K562 (cell line): ENCODE measurements around the gene SATB2. TPM values are rescaled to one million over a fixed set of nuclear protein-coding genes. Genes with fewer than 3 reads are reported as not detected.

Experiments used
- ARID1B ChIP-seq: fragments of 450-650 bp; IDR thresholded peaks from 2 replicates; pipeline ENCODE4 v1.6.1; 2016; ENCODE audit warnings: antibody characterized with exemption, mild to moderate bottlenecking, inconsistent platforms
- CBFA2T3 ChIP-seq: fragments of 450-650 bp; IDR thresholded peaks from 2 replicates; pipeline ENCODE4 v1.6.1; 2017
- CREBBP ChIP-seq: IDR thresholded peaks from one replicate; pipeline ENCODE4 v1.6.1; 2012; ENCODE audit warnings: low read depth, mild to moderate bottlenecking, control low read depth, inconsistent platforms, low read length
- GATA2 ChIP-seq: sonication (generic); formaldehyde crosslinking; IDR thresholded peaks from 2 replicates; pipeline ENCODE4 v1.4.0; 2020; ENCODE audit warnings: mild to moderate bottlenecking, missing genetic modification reagents
- HDAC3 ChIP-seq: fragments of 450-650 bp; IDR thresholded peaks from 2 replicates; pipeline ENCODE4 v1.6.1; 2018; ENCODE audit warnings: borderline replicate concordance, mild to moderate bottlenecking, moderate library complexity; ENCODE audit not compliant: partially characterized antibody
- HIVEP1 ChIP-seq: fragments of 250-450 bp; sonication (Bioruptor Pico); IDR thresholded peaks from 2 replicates; pipeline ENCODE4 v1.4.0; 2020; ENCODE audit warnings: mild to moderate bottlenecking
- MTA3 ChIP-seq: fragments of 450-650 bp; formaldehyde crosslinking; IDR thresholded peaks from 2 replicates; pipeline ENCODE4 v1.6.1; 2017; ENCODE audit warnings: mild to moderate bottlenecking, borderline replicate concordance
- NCOR1 ChIP-seq: fragments of 450-650 bp; IDR thresholded peaks from 2 replicates; pipeline ENCODE4 v1.6.1; 2016; ENCODE audit warnings: mild to moderate bottlenecking, moderate library complexity
- RBM34 ChIP-seq: fragments of 200-400 bp; formaldehyde crosslinking; IDR thresholded peaks from 2 replicates; pipeline ENCODE4 v1.6.1; 2018; ENCODE audit warnings: low read length, borderline replicate concordance; ENCODE audit not compliant: insufficient read depth
- SUPT5H ChIP-seq: fragments of 450-650 bp; IDR thresholded peaks from 2 replicates; pipeline ENCODE4 v1.6.1; 2016
- TCF3 ChIP-seq: sonication (generic); formaldehyde crosslinking; IDR thresholded peaks from 2 replicates; pipeline ENCODE4 v1.4.0; 2020; ENCODE audit warnings: mild to moderate bottlenecking, missing genetic modification reagents
- ZBTB1 ChIP-seq: sonication (generic); formaldehyde crosslinking; IDR thresholded peaks from 2 replicates; pipeline ENCODE4 v1.8.1; 2023; ENCODE audit warnings: missing genetic modification reagents, low read depth, mild to moderate bottlenecking, borderline replicate concordance
- ZNF436 ChIP-seq: fragments of 250-450, 450-650 bp; sonication (Bioruptor Pico); formaldehyde crosslinking; IDR thresholded peaks from 2 replicates; pipeline ENCODE4 v1.7.0; 2020; ENCODE audit warnings: mild to moderate bottlenecking
- polyA plus RNA-seq, 8 experiments: library from polyadenylated mRNA; depleted of rRNA in 4 of 8; stranded (reverse) in 5 of 8; unstranded in 3 of 8; fragments of >200 nt; fragmentation: Nextera tagmentation in 2 of 8; fragmentation: Illumina TruSeq in 1 of 8; extraction: Ambion mirVana in 2 of 8; extraction: Trizol in 1 of 8; gene quantifications; 2 replicates each; pipeline versions ENCODE4 v1.2.1 to v1.2.3, GENCODE V29; 2011 to 2014; ENCODE audit warnings: inconsistent platforms in 1 of 8, missing spikeins in 1 of 8
- total RNA-seq, 7 experiments: library from RNA; depleted of rRNA in 6 of 7; stranded (reverse); fragments of >200 nt in 6 of 7; fragmentation: Illumina TruSeq in 2 of 7; extraction: Trizol in 2 of 7; gene quantifications; 2 replicates each; pipeline versions ENCODE4 v1.2.1 to v1.2.3, GENCODE V29; 2011 to 2021; ENCODE audit warnings: low replicate concordance in 1 of 7
- TF ChIP-seq, protein P1 (sequence below): fragments of 450-650 bp; IDR thresholded peaks from 2 replicates; pipeline ENCODE4 v1.6.1; 2016; ENCODE audit warnings: borderline replicate concordance
- TF ChIP-seq, protein P2 (sequence below): IDR thresholded peaks from 2 replicates; pipeline ENCODE4 v1.6.1; 2016; ENCODE audit warnings: missing genetic modification characterization, missing compliant biosample characterization
- TF ChIP-seq, protein P3 (sequence below): sonication (generic); formaldehyde crosslinking; IDR thresholded peaks from 2 replicates; pipeline ENCODE4 v1.9.0; 2022; ENCODE audit warnings: mild to moderate bottlenecking, missing genetic modification reagents
- TF ChIP-seq, protein P4 (sequence below): fragments of 250-450 bp; sonication (Bioruptor Pico); IDR thresholded peaks from 2 replicates; pipeline ENCODE4 v1.5.0; 2022; ENCODE audit warnings: mild to moderate bottlenecking
- TF ChIP-seq, protein P5 (sequence below): fragments of 450-650 bp; formaldehyde crosslinking; IDR thresholded peaks from 2 replicates; pipeline ENCODE4 v1.4.0; 2020; ENCODE audit warnings: mild to moderate bottlenecking
- TF ChIP-seq, protein P6 (sequence below): fragments of 250-450 bp; sonication (Bioruptor Pico); IDR thresholded peaks from 2 replicates; pipeline ENCODE4 v1.8.0; 2021; ENCODE audit warnings: borderline replicate concordance, mild to moderate bottlenecking, moderate library complexity; ENCODE audit not compliant: poor library complexity, severe bottlenecking
- TF ChIP-seq, protein P7 (sequence below): fragments of 450-650 bp; formaldehyde crosslinking; conservative IDR thresholded peaks from 2 replicates; pipeline ENCODE4 v1.4.0; 2022; ENCODE audit warnings: mild to moderate bottlenecking, missing genetic modification characterization

The SATB2 gene
- total and polyA plus RNA-seq, 9 of the 15 experiments (the other 6 are each of a cell fraction or from before 2014, with no cell fraction given), result 4.5 to 34.0 (median 15.1) TPM

DNA sequence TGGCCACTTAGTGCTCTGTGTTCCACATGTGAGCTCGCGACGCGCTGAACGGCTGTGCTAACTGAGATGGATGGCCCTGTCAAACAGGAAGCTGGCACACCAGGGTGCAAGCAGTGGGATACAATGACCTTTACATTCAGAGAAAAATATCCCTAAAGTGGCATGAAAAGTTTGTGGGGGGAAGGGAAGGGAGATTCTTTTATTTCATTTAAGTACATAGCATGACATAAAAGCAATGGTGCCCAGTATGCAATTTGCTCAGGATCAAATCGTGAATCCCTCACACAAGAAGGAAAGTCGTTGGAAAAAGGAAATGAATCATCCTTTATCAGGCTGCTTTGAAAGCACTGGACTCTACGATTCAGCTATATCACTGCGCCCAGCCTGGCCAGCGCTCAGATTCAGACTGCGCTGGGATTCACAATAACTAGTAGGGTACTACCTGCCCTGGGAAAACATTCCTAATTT is 26.0 kb downstream of the SATB2 start (continued):
- TF ChIP-seq, protein P1, sequence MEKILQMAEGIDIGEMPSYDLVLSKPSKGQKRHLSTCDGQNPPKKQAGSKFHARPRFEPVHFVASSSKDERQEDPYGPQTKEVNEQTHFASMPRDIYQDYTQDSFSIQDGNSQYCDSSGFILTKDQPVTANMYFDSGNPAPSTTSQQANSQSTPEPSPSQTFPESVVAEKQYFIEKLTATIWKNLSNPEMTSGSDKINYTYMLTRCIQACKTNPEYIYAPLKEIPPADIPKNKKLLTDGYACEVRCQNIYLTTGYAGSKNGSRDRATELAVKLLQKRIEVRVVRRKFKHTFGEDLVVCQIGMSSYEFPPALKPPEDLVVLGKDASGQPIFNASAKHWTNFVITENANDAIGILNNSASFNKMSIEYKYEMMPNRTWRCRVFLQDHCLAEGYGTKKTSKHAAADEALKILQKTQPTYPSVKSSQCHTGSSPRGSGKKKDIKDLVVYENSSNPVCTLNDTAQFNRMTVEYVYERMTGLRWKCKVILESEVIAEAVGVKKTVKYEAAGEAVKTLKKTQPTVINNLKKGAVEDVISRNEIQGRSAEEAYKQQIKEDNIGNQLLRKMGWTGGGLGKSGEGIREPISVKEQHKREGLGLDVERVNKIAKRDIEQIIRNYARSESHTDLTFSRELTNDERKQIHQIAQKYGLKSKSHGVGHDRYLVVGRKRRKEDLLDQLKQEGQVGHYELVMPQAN, result no peak
- TF ChIP-seq, protein P2, sequence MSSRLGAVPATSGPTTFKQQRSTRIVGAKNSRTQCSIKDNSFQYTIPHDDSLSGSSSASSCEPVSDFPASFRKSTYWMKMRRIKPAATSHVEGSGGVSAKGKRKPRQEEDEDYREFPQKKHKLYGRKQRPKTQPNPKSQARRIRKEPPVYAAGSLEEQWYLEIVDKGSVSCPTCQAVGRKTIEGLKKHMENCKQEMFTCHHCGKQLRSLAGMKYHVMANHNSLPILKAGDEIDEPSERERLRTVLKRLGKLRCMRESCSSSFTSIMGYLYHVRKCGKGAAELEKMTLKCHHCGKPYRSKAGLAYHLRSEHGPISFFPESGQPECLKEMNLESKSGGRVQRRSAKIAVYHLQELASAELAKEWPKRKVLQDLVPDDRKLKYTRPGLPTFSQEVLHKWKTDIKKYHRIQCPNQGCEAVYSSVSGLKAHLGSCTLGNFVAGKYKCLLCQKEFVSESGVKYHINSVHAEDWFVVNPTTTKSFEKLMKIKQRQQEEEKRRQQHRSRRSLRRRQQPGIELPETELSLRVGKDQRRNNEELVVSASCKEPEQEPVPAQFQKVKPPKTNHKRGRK (tag), result no peak
- TF ChIP-seq ZBTB1, result no peak
- TF ChIP-seq GATA2 (CRISPR knock-in tag), result no peak
- TF ChIP-seq, protein P3, sequence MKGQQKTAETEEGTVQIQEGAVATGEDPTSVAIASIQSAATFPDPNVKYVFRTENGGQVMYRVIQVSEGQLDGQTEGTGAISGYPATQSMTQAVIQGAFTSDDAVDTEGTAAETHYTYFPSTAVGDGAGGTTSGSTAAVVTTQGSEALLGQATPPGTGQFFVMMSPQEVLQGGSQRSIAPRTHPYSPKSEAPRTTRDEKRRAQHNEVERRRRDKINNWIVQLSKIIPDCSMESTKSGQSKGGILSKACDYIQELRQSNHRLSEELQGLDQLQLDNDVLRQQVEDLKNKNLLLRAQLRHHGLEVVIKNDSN (CRISPR knock-in tag), result no peak
- no peak for TF ChIP-seq ZNF436 (CRISPR knock-in tag)
- TF ChIP-seq, protein P4, sequence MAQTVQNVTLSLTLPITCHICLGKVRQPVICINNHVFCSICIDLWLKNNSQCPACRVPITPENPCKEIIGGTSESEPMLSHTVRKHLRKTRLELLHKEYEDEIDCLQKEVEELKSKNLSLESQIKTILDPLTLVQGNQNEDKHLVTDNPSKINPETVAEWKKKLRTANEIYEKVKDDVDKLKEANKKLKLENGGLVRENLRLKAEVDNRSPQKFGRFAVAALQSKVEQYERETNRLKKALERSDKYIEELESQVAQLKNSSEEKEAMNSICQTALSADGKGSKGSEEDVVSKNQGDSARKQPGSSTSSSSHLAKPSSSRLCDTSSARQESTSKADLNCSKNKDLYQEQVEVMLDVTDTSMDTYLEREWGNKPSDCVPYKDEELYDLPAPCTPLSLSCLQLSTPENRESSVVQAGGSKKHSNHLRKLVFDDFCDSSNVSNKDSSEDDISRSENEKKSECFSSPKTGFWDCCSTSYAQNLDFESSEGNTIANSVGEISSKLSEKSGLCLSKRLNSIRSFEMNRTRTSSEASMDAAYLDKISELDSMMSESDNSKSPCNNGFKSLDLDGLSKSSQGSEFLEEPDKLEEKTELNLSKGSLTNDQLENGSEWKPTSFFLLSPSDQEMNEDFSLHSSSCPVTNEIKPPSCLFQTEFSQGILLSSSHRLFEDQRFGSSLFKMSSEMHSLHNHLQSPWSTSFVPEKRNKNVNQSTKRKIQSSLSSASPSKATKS, result no peak
- no peak for TF ChIP-seq CREBBP
- peak; percentile 67 for TF ChIP-seq TCF3 (CRISPR knock-in tag)
- no peak for TF ChIP-seq MTA3
- TF ChIP-seq SUPT5H, result no peak
- peak; percentile 83 for TF ChIP-seq CBFA2T3
- TF ChIP-seq, protein P5, sequence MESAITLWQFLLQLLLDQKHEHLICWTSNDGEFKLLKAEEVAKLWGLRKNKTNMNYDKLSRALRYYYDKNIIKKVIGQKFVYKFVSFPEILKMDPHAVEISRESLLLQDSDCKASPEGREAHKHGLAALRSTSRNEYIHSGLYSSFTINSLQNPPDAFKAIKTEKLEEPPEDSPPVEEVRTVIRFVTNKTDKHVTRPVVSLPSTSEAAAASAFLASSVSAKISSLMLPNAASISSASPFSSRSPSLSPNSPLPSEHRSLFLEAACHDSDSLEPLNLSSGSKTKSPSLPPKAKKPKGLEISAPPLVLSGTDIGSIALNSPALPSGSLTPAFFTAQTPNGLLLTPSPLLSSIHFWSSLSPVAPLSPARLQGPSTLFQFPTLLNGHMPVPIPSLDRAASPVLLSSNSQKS, result no peak
- peak; percentile 46; the same call in 1 of the 2 replicates for TF ChIP-seq NCOR1
- TF ChIP-seq, protein P6, sequence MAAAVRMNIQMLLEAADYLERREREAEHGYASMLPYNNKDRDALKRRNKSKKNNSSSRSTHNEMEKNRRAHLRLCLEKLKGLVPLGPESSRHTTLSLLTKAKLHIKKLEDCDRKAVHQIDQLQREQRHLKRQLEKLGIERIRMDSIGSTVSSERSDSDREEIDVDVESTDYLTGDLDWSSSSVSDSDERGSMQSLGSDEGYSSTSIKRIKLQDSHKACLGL (CRISPR knock-in tag), result no peak
- peak; percentile 80 for TF ChIP-seq ARID1B
- TF ChIP-seq, protein P7, sequence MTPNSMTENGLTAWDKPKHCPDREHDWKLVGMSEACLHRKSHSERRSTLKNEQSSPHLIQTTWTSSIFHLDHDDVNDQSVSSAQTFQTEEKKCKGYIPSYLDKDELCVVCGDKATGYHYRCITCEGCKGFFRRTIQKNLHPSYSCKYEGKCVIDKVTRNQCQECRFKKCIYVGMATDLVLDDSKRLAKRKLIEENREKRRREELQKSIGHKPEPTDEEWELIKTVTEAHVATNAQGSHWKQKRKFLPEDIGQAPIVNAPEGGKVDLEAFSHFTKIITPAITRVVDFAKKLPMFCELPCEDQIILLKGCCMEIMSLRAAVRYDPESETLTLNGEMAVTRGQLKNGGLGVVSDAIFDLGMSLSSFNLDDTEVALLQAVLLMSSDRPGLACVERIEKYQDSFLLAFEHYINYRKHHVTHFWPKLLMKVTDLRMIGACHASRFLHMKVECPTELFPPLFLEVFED, result no peak
- no peak for TF ChIP-seq RBM34
- TF ChIP-seq HIVEP1 (CRISPR knock-in tag), result no peak
- TF ChIP-seq HDAC3, result no peak
